ENCODE measurements around the gene RBM42. TPM values are rescaled to one million over a fixed set of nuclear protein-coding genes. Genes with fewer than 3 reads are reported as not detected.

The RBM42 gene
- total RNA-seq, 2 experiments from 2014 or later = 87.4 to 92.2 TPM

- Mint-ChIP-seq H3K27me3 (peaks cover 2% of the 10 kb centered on the region), H3K4me3 (no peak overlapping the region), H3K4me1 (peaks cover 21% of the 10 kb centered on the region), H3K9me3 (peaks cover 10% of the 10 kb centered on the region), H3K27ac (peak overlapping the region; percentile 43), H3K36me3 (peaks cover 4% of the 10 kb centered on the region)
- POLR2A ChIA-PET = interaction anchor here (0.5 to 0.7 kb wide), 2 partner anchors 18 to 152 kb away, joined by 3 to 4 read pairs; no protein-coding TSS in a partner anchor
- DNase-seq (no peak), ATAC-seq (ENCODE audit: low read depth) (no peak)
Measured at GRCh38 chr19:35608251-35608650, 20.6 kb upstream of the RBM42 start.

- H3K27ac Mint-ChIP-seq = peak overlapping the region; percentile 74
- H3K4me3 Mint-ChIP-seq = peak overlapping the region; percentile 37
- DNase-seq = peak; percentile 49
- peak; percentile 63 for ATAC-seq (ENCODE audit: low read depth)
- POLR2A ChIA-PET = interaction anchor here (0.6 to 1.3 kb wide), 4 partner anchors 34 to 263 kb away, joined by 3 to 10 read pairs (median 3); partner anchors contain the start of genes COX6B1 and FFAR1
- peaks cover 26% of the 10 kb centered on the region for H3K4me1 Mint-ChIP-seq
- no peaks in the 10 kb centered on the region for H3K27me3 Mint-ChIP-seq
- H3K9me3 Mint-ChIP-seq = peaks cover 10% of the 10 kb centered on the region
- peaks cover 4% of the 10 kb centered on the region for H3K36me3 Mint-ChIP-seq
Measured at GRCh38 chr19:35609851-35610353, 18.9 kb upstream of the RBM42 start.

- Mint-ChIP-seq H3K9me3 (peaks cover 8% of the 10 kb centered on the region), H3K27me3 (no peaks in the 10 kb centered on the region), H3K4me1 (peaks cover 29% of the 10 kb centered on the region), H3K36me3 (peaks cover 10% of the 10 kb centered on the region), H3K4me3 (peak overlapping the region; percentile 87), H3K27ac (peak overlapping the region; percentile 91)
- POLR2A ChIA-PET = interaction anchor here (0.6 to 2.2 kb wide), 10 partner anchors 10 to 129 kb away, joined by 3 to 21 read pairs (median 4); partner anchors contain the start of gene COX6B1
- DNase-seq (no peak), ATAC-seq (ENCODE audit: low read depth) (no peak)
Measured at GRCh38 chr19:35612224-35612558, 16.6 kb upstream of the RBM42 start.

GRCh38 chr19:35612559-35613321 is 16.1 kb upstream of the RBM42 start, which contains the start of gene HAUS5:
Gene HAUS5 (plus strand): TSS chr19:35612735. CDS start chr19:35612795, 60 bp downstream.
- H3K4me3 Mint-ChIP-seq = peak within 1 kb of the TSS; percentile 87
- H3K27me3 Mint-ChIP-seq = no peaks in the 10 kb centered on the region
- DNase-seq (peak; percentile 99), ATAC-seq (ENCODE audit: low read depth) (peak; percentile 86)
- H3K36me3 Mint-ChIP-seq = peaks cover 10% of the 10 kb centered on the region
- peaks cover 29% of the 10 kb centered on the region for H3K4me1 Mint-ChIP-seq
- H3K9me3 Mint-ChIP-seq = peaks cover 6% of the 10 kb centered on the region
- POLR2A ChIA-PET = interaction anchor here (0.5 to 2.2 kb wide), 16 partner anchors 9 to 133 kb away, joined by 3 to 21 read pairs (median 4); partner anchors contain the start of genes COX6B1, PSENEN, RBM42 and U2AF1L4
- H3K27ac Mint-ChIP-seq = peak within 1 kb of the TSS; percentile 91

- Mint-ChIP-seq H3K36me3 (peaks cover 8% of the 10 kb centered on the region), H3K27me3 (no peaks in the 10 kb centered on the region), H3K27ac (peak overlapping the region; percentile 91), H3K4me3 (peak overlapping the region; percentile 87), H3K4me1 (peaks cover 27% of the 10 kb centered on the region), H3K9me3 (peaks cover under 1% of the 10 kb centered on the region)
- DNase-seq (no peak), ATAC-seq (ENCODE audit: low read depth) (no peak)
- POLR2A ChIA-PET = interaction anchor here (0.6 to 2.2 kb wide), 10 partner anchors 8 to 79 kb away, joined by 3 to 21 read pairs (median 5); partner anchors contain the start of genes COX6B1 and RBM42
Measured at GRCh38 chr19:35613574-35613973, 15.3 kb upstream of the RBM42 start.

- ATAC-seq (ENCODE audit: low read depth) = no peak
- no peaks in the 10 kb centered on the region for H3K9me3 Mint-ChIP-seq
- no peak for DNase-seq
- no peaks in the 10 kb centered on the region for H3K27me3 Mint-ChIP-seq
- no peak overlapping the region for H3K4me3 Mint-ChIP-seq
- H3K4me1 Mint-ChIP-seq = peaks cover 19% of the 10 kb centered on the region
- no peak overlapping the region for H3K27ac Mint-ChIP-seq
- POLR2A ChIA-PET = interaction anchor here (1.4 to 1.5 kb wide), 2 partner anchors 8 to 29 kb away, joined by 4 to 9 read pairs; no protein-coding TSS in a partner anchor
- H3K36me3 Mint-ChIP-seq = peaks cover 6% of the 10 kb centered on the region
Measured at GRCh38 chr19:35615036-35615435, 13.8 kb upstream of the RBM42 start.

DNA sequence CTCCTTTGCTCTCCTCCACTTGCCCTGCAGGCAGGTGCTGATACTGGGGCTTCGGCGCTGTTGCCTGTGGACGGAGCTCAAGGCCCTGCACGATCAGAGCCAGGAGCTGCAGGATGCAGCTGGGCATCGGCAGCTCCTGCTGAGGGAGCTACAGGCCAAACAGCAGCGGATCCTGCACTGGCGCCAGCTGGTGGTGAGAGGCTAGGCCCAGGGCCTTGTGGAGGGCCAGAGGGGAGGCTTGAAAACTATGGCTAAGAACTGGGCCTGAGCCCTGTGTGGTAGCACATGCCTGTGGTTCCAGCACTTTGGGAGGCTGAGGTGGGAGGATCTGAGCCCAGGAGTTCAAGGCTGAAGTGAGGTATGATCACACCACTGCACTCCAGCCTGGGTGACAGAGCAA is 10.0 kb upstream of the RBM42 start:
- Mint-ChIP-seq H3K9me3 (no peaks in the 10 kb centered on the region), H3K4me3 (no peak overlapping the region), H3K27ac (no peak overlapping the region), H3K4me1 (peaks cover 4% of the 10 kb centered on the region), H3K36me3 (peaks cover 8% of the 10 kb centered on the region), H3K27me3 (no peaks in the 10 kb centered on the region)
- DNase-seq (no peak), ATAC-seq (ENCODE audit: low read depth) (no peak)
- POLR2A ChIA-PET = no interaction called here

DNA sequence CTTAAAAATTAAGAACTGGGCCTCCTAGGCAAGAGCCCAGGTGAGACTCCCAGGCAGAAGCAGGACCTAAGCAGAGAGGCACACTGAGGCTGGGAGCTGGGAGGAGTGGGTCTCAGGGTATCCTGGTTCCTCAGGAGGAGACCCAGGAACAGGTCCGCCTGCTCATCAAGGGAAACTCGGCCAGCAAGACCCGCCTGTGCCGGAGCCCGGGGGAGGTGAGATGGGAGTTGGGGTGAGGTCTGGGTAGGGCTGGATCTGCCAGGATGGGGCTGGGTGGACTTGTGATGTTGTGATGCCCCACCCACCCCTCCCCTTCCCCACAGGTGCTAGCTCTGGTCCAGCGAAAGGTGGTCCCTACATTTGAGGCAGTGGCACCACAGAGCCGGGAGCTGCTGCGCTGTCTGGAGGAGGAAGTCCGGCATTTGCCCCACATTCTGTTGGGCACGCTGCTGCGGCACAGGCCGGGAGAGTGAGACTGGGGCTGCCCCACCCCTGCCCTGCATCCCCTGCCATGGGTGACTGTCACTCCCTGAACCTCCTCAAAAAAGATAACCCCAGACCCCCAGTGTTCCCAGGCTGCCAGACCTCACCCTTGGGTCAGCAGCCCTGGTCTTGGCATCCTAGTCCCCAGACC is 9.4 kb upstream of the RBM42 start:
- Mint-ChIP-seq H3K27ac (no peak overlapping the region), H3K4me3 (no peak overlapping the region), H3K27me3 (no peaks in the 10 kb centered on the region), H3K9me3 (no peaks in the 10 kb centered on the region), H3K36me3 (peaks cover 8% of the 10 kb centered on the region), H3K4me1 (peaks cover 4% of the 10 kb centered on the region)
- POLR2A ChIA-PET = no interaction called here
- ATAC-seq (ENCODE audit: low read depth) (no peak), DNase-seq (no peak)

- Mint-ChIP-seq H3K27me3 (no peaks in the 10 kb centered on the region), H3K36me3 (peaks cover 9% of the 10 kb centered on the region), H3K4me3 (no peak overlapping the region), H3K9me3 (no peaks in the 10 kb centered on the region), H3K4me1 (peaks cover 4% of the 10 kb centered on the region), H3K27ac (peak overlapping the region; percentile 34)
- DNase-seq (no peak), ATAC-seq (ENCODE audit: low read depth) (no peak)
- POLR2A ChIA-PET = no interaction called here
Measured at GRCh38 chr19:35620001-35620400, 8.8 kb upstream of the RBM42 start.

GRCh38 chr19:35621708-35622107 is 7.1 kb upstream of the RBM42 start:
- H3K4me3 Mint-ChIP-seq = no peak overlapping the region
- no peaks in the 10 kb centered on the region for H3K27me3 Mint-ChIP-seq
- POLR2A ChIA-PET = interaction anchor here (2.0 kb wide), 1 partner anchor 9 kb away, joined by 5 read pairs; the partner anchor contains the start of gene HAUS5
- ATAC-seq (ENCODE audit: low read depth) = no peak
- peaks cover 6% of the 10 kb centered on the region for H3K36me3 Mint-ChIP-seq
- H3K4me1 Mint-ChIP-seq = no peaks in the 10 kb centered on the region
- no peak overlapping the region for H3K27ac Mint-ChIP-seq
- DNase-seq = no peak
- no peaks in the 10 kb centered on the region for H3K9me3 Mint-ChIP-seq

- Mint-ChIP-seq H3K4me1 (no peaks in the 10 kb centered on the region), H3K4me3 (no peak overlapping the region), H3K27ac (peak overlapping the region; percentile 58), H3K9me3 (no peaks in the 10 kb centered on the region), H3K36me3 (peaks cover 6% of the 10 kb centered on the region), H3K27me3 (no peaks in the 10 kb centered on the region)
- DNase-seq (no peak), ATAC-seq (ENCODE audit: low read depth) (no peak)
- POLR2A ChIA-PET = interaction anchor here (1.3 to 2.0 kb wide), 2 partner anchors 8 to 10 kb away, joined by 4 to 5 read pairs; partner anchors contain the start of gene HAUS5
Measured at GRCh38 chr19:35622750-35623149, 6.1 kb upstream of the RBM42 start.

- peak overlapping the region; percentile 58 for H3K27ac Mint-ChIP-seq
- H3K4me1 Mint-ChIP-seq = peaks cover 3% of the 10 kb centered on the region
- no peaks in the 10 kb centered on the region for H3K27me3 Mint-ChIP-seq
- H3K4me3 Mint-ChIP-seq = no peak overlapping the region
- DNase-seq = no peak
- POLR2A ChIA-PET = interaction anchor here (0.6 to 1.3 kb wide), 4 partner anchors 9 to 431 kb away, joined by 3 to 5 read pairs (median 4); partner anchors contain the start of genes HAUS5 and THAP8
- no peaks in the 10 kb centered on the region for H3K9me3 Mint-ChIP-seq
- H3K36me3 Mint-ChIP-seq = peaks cover 6% of the 10 kb centered on the region
- no peak for ATAC-seq (ENCODE audit: low read depth)
Measured at GRCh38 chr19:35623327-35624010, 5.4 kb upstream of the RBM42 start.

- Mint-ChIP-seq H3K36me3 (peaks cover 12% of the 10 kb centered on the region), H3K27me3 (no peaks in the 10 kb centered on the region), H3K9me3 (no peaks in the 10 kb centered on the region), H3K27ac (peak overlapping the region; percentile 99), H3K4me1 (peaks cover 12% of the 10 kb centered on the region), H3K4me3 (peak overlapping the region; percentile 97)
- no peak for ATAC-seq (ENCODE audit: low read depth)
- POLR2A ChIA-PET = interaction anchor here (0.7 to 1.2 kb wide), 3 partner anchors 15 to 20 kb away, joined by 3 to 12 read pairs (median 3); partner anchors contain the start of genes COX6B1 and HAUS5
- no peak for DNase-seq
Measured at GRCh38 chr19:35628264-35628564, 622 bp upstream of the RBM42 start.

Measured in activated naive CD8-positive, alpha-beta T cell treated with anti-CD3 and anti-CD28 coated beads, Interleukin-2, amount 10 ng/mL, durations not matched to agents 7 days and 5 days (primary cell).